Astrocyte (in vitro differentiated cells and primary cell): ENCODE results near the gene FSTL5. TPM values are rescaled to one million over a fixed set of nuclear protein-coding genes. Genes with fewer than 3 reads are reported as not detected.

Experiments used
- DNase-seq: peaks from one replicate; pipeline ENCODE4 v3.0.0-alpha.2; 2010; ENCODE audit warnings: low read depth
- FAIRE-seq: peaks from 2 replicates; lab custom pipeline; 2011; peaks lifted over from hg19 to GRCh38; lab: Jason Lieb, UNC
- H2AFZ ChIP-seq: 2 replicates; pipeline ENCODE4 v1.6.0; 2012; ENCODE audit warnings: low read depth, low read length, inconsistent platforms
- H3K27ac ChIP-seq: 2 replicates; pipeline ENCODE4 v1.5.1; 2011; ENCODE audit warnings: low read depth, low read length, inconsistent platforms
- H3K27me3 ChIP-seq: 2 replicates; pipeline ENCODE4 v1.6.0; 2011; ENCODE audit warnings: low read length, inconsistent platforms; ENCODE audit not compliant: insufficient read depth
- H3K36me3 ChIP-seq: 2 replicates; pipeline ENCODE4 v1.5.1; 2011; ENCODE audit warnings: low read length, inconsistent platforms; ENCODE audit not compliant: insufficient read depth
- H3K4me1 ChIP-seq: 2 replicates; pipeline ENCODE4 v1.5.1; 2011; ENCODE audit warnings: low read length, inconsistent platforms; ENCODE audit not compliant: insufficient read depth
- H3K4me2 ChIP-seq: 2 replicates; pipeline ENCODE4 v1.6.0; 2012; ENCODE audit warnings: low read length, inconsistent platforms
- H3K4me3 ChIP-seq: 2 replicates; pipeline ENCODE4 v1.5.1; 2011; ENCODE audit warnings: low read depth, mild to moderate bottlenecking, low read length, inconsistent platforms; ENCODE audit not compliant: insufficient read depth
- H3K79me2 ChIP-seq: 2 replicates; pipeline ENCODE4 v1.6.0; 2012; ENCODE audit warnings: mild to moderate bottlenecking, low read length, inconsistent platforms; ENCODE audit not compliant: insufficient read depth
- H3K9ac ChIP-seq: 2 replicates; pipeline ENCODE4 v1.6.0; 2012; ENCODE audit warnings: mild to moderate bottlenecking, low read length, inconsistent platforms
- H3K9me3 ChIP-seq: 2 replicates; pipeline ENCODE4 v1.5.1; 2012; ENCODE audit warnings: low read depth, mild to moderate bottlenecking, low read length, inconsistent platforms; ENCODE audit not compliant: insufficient read depth
- H4K20me1 ChIP-seq: 2 replicates; pipeline ENCODE4 v1.6.0; 2012; ENCODE audit warnings: low read length, inconsistent platforms; ENCODE audit not compliant: insufficient read depth
- H3K27ac Mint-ChIP-seq: one replicate; pipeline ENCODE4 v1.8.0; 2021; ENCODE audit warnings: mild to moderate bottlenecking, mixed read lengths; ENCODE audit not compliant: unreplicated experiment
- H3K27me3 Mint-ChIP-seq: one replicate; pipeline ENCODE4 v1.8.0; 2021; ENCODE audit warnings: low read depth, mixed read lengths; ENCODE audit not compliant: unreplicated experiment
- H3K36me3 Mint-ChIP-seq: one replicate; pipeline ENCODE4 v1.8.0; 2021; ENCODE audit warnings: low read depth, mixed read lengths; ENCODE audit not compliant: unreplicated experiment
- H3K4me1 Mint-ChIP-seq: one replicate; pipeline ENCODE4 v1.8.0; 2021; ENCODE audit warnings: low read depth, mixed read lengths; ENCODE audit not compliant: unreplicated experiment
- H3K4me3 Mint-ChIP-seq: one replicate; pipeline ENCODE4 v1.8.0; 2021; ENCODE audit warnings: mild to moderate bottlenecking, moderate library complexity, mixed read lengths; ENCODE audit not compliant: unreplicated experiment
- H3K9me3 Mint-ChIP-seq: one replicate; pipeline ENCODE4 v1.8.0; 2021; ENCODE audit warnings: mild to moderate bottlenecking, mixed read lengths; ENCODE audit not compliant: unreplicated experiment
- CTCF ChIP-seq: IDR thresholded peaks from 2 replicates; pipeline ENCODE4 v1.5.1; 2011; ENCODE audit warnings: low read depth, mild to moderate bottlenecking, inconsistent platforms, low read length, moderate library complexity; ENCODE audit not compliant: insufficient read depth
- EZH2 ChIP-seq: IDR thresholded peaks from 2 replicates; pipeline ENCODE4 v1.6.1; 2012; ENCODE audit warnings: mild to moderate bottlenecking, low read length, inconsistent platforms; ENCODE audit not compliant: insufficient read depth
- total RNA-seq: library from RNA; stranded (reverse); gene quantifications from 2 replicates; pipeline ENCODE4 v1.2.1, GENCODE V29; 2021

FSTL5 gene
- total RNA-seq, 1 donor from 2014 or later = 0.43 TPM

GRCh38 chr4:161642708-161643107 is 521.1 kb downstream of the FSTL5 start:
- Histone ChIP-seq H3K4me3 (no peak overlapping the region), H3K4me2 (no peak overlapping the region), H4K20me1 (no peaks in the 10 kb centered on the region), H2AFZ (no peak overlapping the region), H3K27me3 (no peaks in the 10 kb centered on the region), H3K27ac (no peak overlapping the region), H3K4me1 (no peaks in the 10 kb centered on the region), H3K79me2 (no peaks in the 10 kb centered on the region), H3K9me3 (no peaks in the 10 kb centered on the region), H3K36me3 (no peaks in the 10 kb centered on the region), H3K9ac (no peak overlapping the region)
- TF ChIP-seq EZH2 (no peak), CTCF (no peak)
- H3K4me3 Mint-ChIP-seq = no peak overlapping the region
- H3K36me3 Mint-ChIP-seq = no peaks in the 10 kb centered on the region
- no peaks in the 10 kb centered on the region for H3K27me3 Mint-ChIP-seq
- FAIRE-seq (no peak), DNase-seq (peak; percentile 11)
- no peaks in the 10 kb centered on the region for H3K9me3 Mint-ChIP-seq
- no peaks in the 10 kb centered on the region for H3K4me1 Mint-ChIP-seq
- no peak overlapping the region for H3K27ac Mint-ChIP-seq

GRCh38 chr4:161629694-161630441 is 533.9 kb downstream of the FSTL5 start:
- H3K4me3 ChIP-seq = no peak overlapping the region
- Mint-ChIP-seq H3K4me3 (no peak overlapping the region), H3K27me3 (no peaks in the 10 kb centered on the region), H3K4me1 (no peaks in the 10 kb centered on the region), H3K9me3 (no peaks in the 10 kb centered on the region), H3K36me3 (no peaks in the 10 kb centered on the region), H3K27ac (no peak overlapping the region)
- no peaks in the 10 kb centered on the region for H3K4me1 ChIP-seq
- H4K20me1 ChIP-seq = no peaks in the 10 kb centered on the region
- H3K36me3 ChIP-seq = no peaks in the 10 kb centered on the region
- no peak for TF ChIP-seq EZH2
- no peak for TF ChIP-seq CTCF
- peak; percentile 16 for DNase-seq
- no peak overlapping the region for H3K9ac ChIP-seq
- no peak overlapping the region for H3K4me2 ChIP-seq
- peak overlapping the region; percentile 9 for H2AFZ ChIP-seq
- no peak overlapping the region for H3K27ac ChIP-seq
- no peaks in the 10 kb centered on the region for H3K9me3 ChIP-seq
- no peak for FAIRE-seq
- H3K79me2 ChIP-seq = no peaks in the 10 kb centered on the region
- H3K27me3 ChIP-seq = no peaks in the 10 kb centered on the region

GRCh38 chr4:161604516-161605300 is 559.1 kb downstream of the FSTL5 start:
- DNase-seq = no peak
- H3K4me2 ChIP-seq = no peak overlapping the region
- no peaks in the 10 kb centered on the region for H3K9me3 Mint-ChIP-seq
- H3K79me2 ChIP-seq = no peaks in the 10 kb centered on the region
- no peak overlapping the region for H2AFZ ChIP-seq
- H3K27ac ChIP-seq = no peak overlapping the region
- H3K36me3 ChIP-seq = no peaks in the 10 kb centered on the region
- H3K4me3 ChIP-seq = no peak overlapping the region
- no peaks in the 10 kb centered on the region for H3K36me3 Mint-ChIP-seq
- no peak overlapping the region for H3K4me3 Mint-ChIP-seq
- H3K4me1 ChIP-seq = no peaks in the 10 kb centered on the region
- no peak overlapping the region for H3K27ac Mint-ChIP-seq
- no peaks in the 10 kb centered on the region for H4K20me1 ChIP-seq
- H3K27me3 Mint-ChIP-seq = no peaks in the 10 kb centered on the region
- no peak for TF ChIP-seq EZH2
- no peak for TF ChIP-seq CTCF
- no peaks in the 10 kb centered on the region for H3K9me3 ChIP-seq
- H3K27me3 ChIP-seq = no peaks in the 10 kb centered on the region
- no peaks in the 10 kb centered on the region for H3K4me1 Mint-ChIP-seq
- H3K9ac ChIP-seq = no peak overlapping the region
- FAIRE-seq = no peak
